ENCODE data around the gene LILRB2.
"Not testable (repeated sequence)": the region's sequence is repeated elsewhere in the genome, so short reads cannot be mapped to it uniquely, and the experiment has no call there.

LILRB2 gene

GRCh38 chr19:54230031-54230430 lies 50.9 kb downstream of the LILRB2 start:
- H3K27ac ChIP-seq (ENCODE audit: low read length), result no peak overlapping the region
- H3K9me3 ChIP-seq (ENCODE audit: control insufficient read depth, low read depth, low read length), result no peaks in the 10 kb centered on the region
- no peak overlapping the region for H3K4me3 ChIP-seq (ENCODE audit: low read length)
- no peak overlapping the region for H3K9ac ChIP-seq (ENCODE audit: low read length)
- H3K27me3 ChIP-seq (ENCODE audit: control insufficient read depth, insufficient read depth, low read length), result peaks cover 25% of the 10 kb centered on the region
- no peaks in the 10 kb centered on the region for H3K36me3 ChIP-seq (ENCODE audit: control insufficient read depth, low read depth, low read length)
- H3K4me1 ChIP-seq (ENCODE audit: control insufficient read depth, low read depth, low read length), result no peaks in the 10 kb centered on the region

- no peaks in the 10 kb centered on the region for H3K36me3 ChIP-seq (ENCODE audit: control insufficient read depth, low read depth, low read length)
- H3K27ac ChIP-seq (ENCODE audit: low read length), result no peak overlapping the region
- no peaks in the 10 kb centered on the region for H3K4me1 ChIP-seq (ENCODE audit: control insufficient read depth, low read depth, low read length)
Measured at GRCh38 chr19:54229146-54229545, 51.8 kb downstream of the LILRB2 start.

GRCh38 chr19:54224619-54225018 lies 56.3 kb downstream of the LILRB2 start:
- H3K27me3 ChIP-seq (ENCODE audit: control insufficient read depth, insufficient read depth, low read length); H3K9ac ChIP-seq (ENCODE audit: low read length); H3K9me3 ChIP-seq (ENCODE audit: control insufficient read depth, low read depth, low read length); H3K27ac ChIP-seq (ENCODE audit: low read length); H3K36me3 ChIP-seq (ENCODE audit: control insufficient read depth, low read depth, low read length); H3K4me3 ChIP-seq (ENCODE audit: low read length); H3K4me1 ChIP-seq (ENCODE audit: control insufficient read depth, low read depth, low read length): not testable (repeated sequence)

More at GRCh38 chr19:54229146-54229545, 51.8 kb downstream of the LILRB2 start:
- Histone ChIP-seq H3K9me3 (ENCODE audit: control insufficient read depth, low read depth, low read length) (no peaks in the 10 kb centered on the region), H3K27me3 (ENCODE audit: control insufficient read depth, insufficient read depth, low read length) (peaks cover 25% of the 10 kb centered on the region), H3K4me3 (ENCODE audit: low read length) (no peak overlapping the region), H3K9ac (ENCODE audit: low read length) (no peak overlapping the region)

GRCh38 chr19:54223937-54224281 lies 57.0 kb downstream of the LILRB2 start:
- not testable (repeated sequence) for H3K9ac ChIP-seq (ENCODE audit: low read length); H3K9me3 ChIP-seq (ENCODE audit: control insufficient read depth, low read depth, low read length); H3K27ac ChIP-seq (ENCODE audit: low read length); H3K4me3 ChIP-seq (ENCODE audit: low read length); H3K36me3 ChIP-seq (ENCODE audit: control insufficient read depth, low read depth, low read length); H3K4me1 ChIP-seq (ENCODE audit: control insufficient read depth, low read depth, low read length); H3K27me3 ChIP-seq (ENCODE audit: control insufficient read depth, insufficient read depth, low read length)

All from iPS-18a (cell line).